ENCODE results near the gene MPZL3.

MPZL3 gene

GRCh38 chr11:118281284-118281683 is 29.1 kb upstream of the MPZL3 start:
- H3K36me3 ChIP-seq (ENCODE audit: insufficient read depth, insufficient read length, low read length), result no peaks in the 10 kb centered on the region
- H3K9me3 ChIP-seq (ENCODE audit: insufficient read depth, low read length), result no peaks in the 10 kb centered on the region
- TF ChIP-seq SUZ12 (IDR thresholded peaks at IDR 0.05; ENCODE audit: extremely low read depth, insufficient read depth, insufficient read length) (no peak), YY1 (IDR thresholded peaks at IDR 0.05; ENCODE audit: insufficient read depth, insufficient read length) (no peak), ZNF274 (IDR thresholded peaks at IDR 0.05; ENCODE audit: low read depth, low read length) (no peak)
- H3K9ac ChIP-seq (ENCODE audit: insufficient read length, low read depth), result no peak overlapping the region
- no peak for DNase-seq (ENCODE audit: low read depth, low spot score)
- H3K4me1 ChIP-seq (ENCODE audit: insufficient read depth, insufficient read length), result no peaks in the 10 kb centered on the region
- no peaks in the 10 kb centered on the region for H3K27me3 ChIP-seq (ENCODE audit: insufficient read depth, insufficient read length)
- H3K4me3 ChIP-seq (ENCODE audit: insufficient read length, low read depth), result no peak overlapping the region

GRCh38 chr11:118277312-118277711 is 25.1 kb upstream of the MPZL3 start:
- H3K4me1 ChIP-seq (ENCODE audit: insufficient read depth, insufficient read length), result no peaks in the 10 kb centered on the region
- no peak overlapping the region for H3K9ac ChIP-seq (ENCODE audit: insufficient read length, low read depth)
- no peaks in the 10 kb centered on the region for H3K27me3 ChIP-seq (ENCODE audit: insufficient read depth, insufficient read length)
- H3K36me3 ChIP-seq (ENCODE audit: insufficient read depth, insufficient read length, low read length), result no peaks in the 10 kb centered on the region
- DNase-seq (ENCODE audit: low read depth, low spot score), result no peak
- H3K4me3 ChIP-seq (ENCODE audit: insufficient read length, low read depth), result no peak overlapping the region
- no peaks in the 10 kb centered on the region for H3K9me3 ChIP-seq (ENCODE audit: insufficient read depth, low read length)
- TF ChIP-seq SUZ12 (IDR thresholded peaks at IDR 0.05; ENCODE audit: extremely low read depth, insufficient read depth, insufficient read length), result no peak
- no peak for TF ChIP-seq YY1 (IDR thresholded peaks at IDR 0.05; ENCODE audit: insufficient read depth, insufficient read length)
- no peak for TF ChIP-seq ZNF274 (IDR thresholded peaks at IDR 0.05; ENCODE audit: low read depth, low read length)

- H3K9ac ChIP-seq (ENCODE audit: insufficient read length, low read depth), result no peak overlapping the region
- no peaks in the 10 kb centered on the region for H3K36me3 ChIP-seq (ENCODE audit: insufficient read depth, insufficient read length, low read length)
- H3K9me3 ChIP-seq (ENCODE audit: insufficient read depth, low read length), result no peaks in the 10 kb centered on the region
- TF ChIP-seq ZNF274 (IDR thresholded peaks at IDR 0.05; ENCODE audit: low read depth, low read length) (no peak), YY1 (IDR thresholded peaks at IDR 0.05; ENCODE audit: insufficient read depth, insufficient read length) (no peak), SUZ12 (IDR thresholded peaks at IDR 0.05; ENCODE audit: extremely low read depth, insufficient read depth, insufficient read length) (no peak)
- no peak overlapping the region for H3K4me3 ChIP-seq (ENCODE audit: insufficient read length, low read depth)
- H3K27me3 ChIP-seq (ENCODE audit: insufficient read depth, insufficient read length), result no peaks in the 10 kb centered on the region
- no peak for DNase-seq (ENCODE audit: low read depth, low spot score)
- H3K4me1 ChIP-seq (ENCODE audit: insufficient read depth, insufficient read length), result no peaks in the 10 kb centered on the region
These were observed 24.3 kb upstream of the MPZL3 start for GRCh38 chr11:118276422-118276821.

GRCh38 chr11:118275176-118275575 is 23.0 kb upstream of the MPZL3 start:
- no peak for TF ChIP-seq YY1 (IDR thresholded peaks at IDR 0.05; ENCODE audit: insufficient read depth, insufficient read length)
- no peak for TF ChIP-seq SUZ12 (IDR thresholded peaks at IDR 0.05; ENCODE audit: extremely low read depth, insufficient read depth, insufficient read length)
- no peak overlapping the region for H3K9ac ChIP-seq (ENCODE audit: insufficient read length, low read depth)
- DNase-seq (ENCODE audit: low read depth, low spot score), result no peak
- H3K4me1 ChIP-seq (ENCODE audit: insufficient read depth, insufficient read length), result no peaks in the 10 kb centered on the region
- H3K36me3 ChIP-seq (ENCODE audit: insufficient read depth, insufficient read length, low read length), result no peaks in the 10 kb centered on the region
- H3K27me3 ChIP-seq (ENCODE audit: insufficient read depth, insufficient read length), result no peaks in the 10 kb centered on the region
- no peaks in the 10 kb centered on the region for H3K9me3 ChIP-seq (ENCODE audit: insufficient read depth, low read length)
- no peak overlapping the region for H3K4me3 ChIP-seq (ENCODE audit: insufficient read length, low read depth)

- Histone ChIP-seq H3K27me3 (ENCODE audit: insufficient read depth, insufficient read length) (no peaks in the 10 kb centered on the region), H3K4me1 (ENCODE audit: insufficient read depth, insufficient read length) (no peaks in the 10 kb centered on the region), H3K4me3 (ENCODE audit: insufficient read length, low read depth) (no peak overlapping the region), H3K9me3 (ENCODE audit: insufficient read depth, low read length) (no peaks in the 10 kb centered on the region), H3K36me3 (ENCODE audit: insufficient read depth, insufficient read length, low read length) (no peaks in the 10 kb centered on the region), H3K9ac (ENCODE audit: insufficient read length, low read depth) (no peak overlapping the region)
- TF ChIP-seq YY1 (IDR thresholded peaks at IDR 0.05; ENCODE audit: insufficient read depth, insufficient read length), result no peak
- TF ChIP-seq ZNF274 (IDR thresholded peaks at IDR 0.05; ENCODE audit: low read depth, low read length), result no peak
- TF ChIP-seq SUZ12 (IDR thresholded peaks at IDR 0.05; ENCODE audit: extremely low read depth, insufficient read depth, insufficient read length), result no peak
- DNase-seq (ENCODE audit: low read depth, low spot score), result no peak
These were observed 22.0 kb upstream of the MPZL3 start for GRCh38 chr11:118274186-118274585.

- no peak overlapping the region for H3K4me3 ChIP-seq (ENCODE audit: insufficient read length, low read depth)
- no peaks in the 10 kb centered on the region for H3K36me3 ChIP-seq (ENCODE audit: insufficient read depth, insufficient read length, low read length)
- no peaks in the 10 kb centered on the region for H3K9me3 ChIP-seq (ENCODE audit: insufficient read depth, low read length)
- H3K4me1 ChIP-seq (ENCODE audit: insufficient read depth, insufficient read length), result no peaks in the 10 kb centered on the region
- DNase-seq (ENCODE audit: low read depth, low spot score), result no peak
- peaks cover 7% of the 10 kb centered on the region for H3K27me3 ChIP-seq (ENCODE audit: insufficient read depth, insufficient read length)
- no peak for TF ChIP-seq ZNF274 (IDR thresholded peaks at IDR 0.05; ENCODE audit: low read depth, low read length)
- TF ChIP-seq SUZ12 (IDR thresholded peaks at IDR 0.05; ENCODE audit: extremely low read depth, insufficient read depth, insufficient read length), result no peak
- TF ChIP-seq YY1 (IDR thresholded peaks at IDR 0.05; ENCODE audit: insufficient read depth, insufficient read length), result no peak
- H3K9ac ChIP-seq (ENCODE audit: insufficient read length, low read depth), result no peak overlapping the region
These were observed 19.8 kb upstream of the MPZL3 start for GRCh38 chr11:118272001-118272400.

- peaks cover 30% of the 10 kb centered on the region for H3K27me3 ChIP-seq (ENCODE audit: insufficient read depth, insufficient read length)
- TF ChIP-seq SUZ12 (IDR thresholded peaks at IDR 0.05; ENCODE audit: extremely low read depth, insufficient read depth, insufficient read length), result no peak
- TF ChIP-seq ZNF274 (IDR thresholded peaks at IDR 0.05; ENCODE audit: low read depth, low read length), result no peak
- TF ChIP-seq YY1 (IDR thresholded peaks at IDR 0.05; ENCODE audit: insufficient read depth, insufficient read length), result no peak
These were observed 15.3 kb upstream of the MPZL3 start for GRCh38 chr11:118267486-118267885.

GRCh38 chr11:118265954-118266353 is 13.8 kb upstream of the MPZL3 start:
- Histone ChIP-seq H3K27me3 (ENCODE audit: insufficient read depth, insufficient read length) (peaks cover 35% of the 10 kb centered on the region), H3K4me3 (ENCODE audit: insufficient read length, low read depth) (no peak overlapping the region), H3K9ac (ENCODE audit: insufficient read length, low read depth) (no peak overlapping the region), H3K9me3 (ENCODE audit: insufficient read depth, low read length) (no peaks in the 10 kb centered on the region), H3K36me3 (ENCODE audit: insufficient read depth, insufficient read length, low read length) (no peaks in the 10 kb centered on the region), H3K4me1 (ENCODE audit: insufficient read depth, insufficient read length) (peaks cover 4% of the 10 kb centered on the region)
- TF ChIP-seq ZNF274 (IDR thresholded peaks at IDR 0.05; ENCODE audit: low read depth, low read length) (no peak), YY1 (IDR thresholded peaks at IDR 0.05; ENCODE audit: insufficient read depth, insufficient read length) (no peak), SUZ12 (IDR thresholded peaks at IDR 0.05; ENCODE audit: extremely low read depth, insufficient read depth, insufficient read length) (no peak)
- DNase-seq (ENCODE audit: low read depth, low spot score), result no peak

More at GRCh38 chr11:118267486-118267885, 15.3 kb upstream of the MPZL3 start:
- H3K4me1 ChIP-seq (ENCODE audit: insufficient read depth, insufficient read length), result peaks cover 4% of the 10 kb centered on the region
- H3K9me3 ChIP-seq (ENCODE audit: insufficient read depth, low read length), result no peaks in the 10 kb centered on the region
- no peak overlapping the region for H3K9ac ChIP-seq (ENCODE audit: insufficient read length, low read depth)
- DNase-seq (ENCODE audit: low read depth, low spot score), result no peak
- H3K36me3 ChIP-seq (ENCODE audit: insufficient read depth, insufficient read length, low read length), result no peaks in the 10 kb centered on the region
- H3K4me3 ChIP-seq (ENCODE audit: insufficient read length, low read depth), result no peak overlapping the region

Measured in NT2/D1 (cell line).